Brain microvascular endothelial cell (primary cell): ENCODE results near the gene SLC4A11.

Experiments used
- DNase-seq: peaks from one replicate; pipeline ENCODE4 v3.0.0-alpha.2; 2020
- H3K27ac ChIP-seq: fragments of 250-450 bp; sonication (Bioruptor Pico); 2 replicates; pipeline ENCODE4 v1.5.1; 2020; ENCODE audit warnings: mild to moderate bottlenecking, moderate library complexity
- H3K27me3 ChIP-seq: fragments of 250-450 bp; sonication (Bioruptor Pico); replicated peaks from 2 replicates; pipeline ENCODE4 v1.5.1; 2020; ENCODE audit warnings: mild to moderate bottlenecking
- H3K36me3 ChIP-seq: fragments of 250-450 bp; sonication (Bioruptor Pico); replicated peaks from 2 replicates; pipeline ENCODE4 v1.5.1; 2020; ENCODE audit warnings: mild to moderate bottlenecking
- H3K4me3 ChIP-seq: 2 replicates; pipeline ENCODE4 v1.5.1; 2011; ENCODE audit warnings: low read depth, mild to moderate bottlenecking, control low read depth, low read length, moderate library complexity
- in situ Hi-C: cut with HindIII; loops from 2 replicates; pipeline ENCODE4 v1.10.0; 2017; ENCODE audit warnings: low sequenced_read_pairs, low pct_ligation_motif_present
- TF ChIP-seq, protein P1 (sequence below): IDR thresholded peaks from 2 replicates; pipeline ENCODE4 v1.5.1; 2011; ENCODE audit warnings: low read depth, mild to moderate bottlenecking, moderate library complexity, low read length, control low read depth, inconsistent platforms; ENCODE audit errors: missing control alignments

The SLC4A11 gene

DNA sequence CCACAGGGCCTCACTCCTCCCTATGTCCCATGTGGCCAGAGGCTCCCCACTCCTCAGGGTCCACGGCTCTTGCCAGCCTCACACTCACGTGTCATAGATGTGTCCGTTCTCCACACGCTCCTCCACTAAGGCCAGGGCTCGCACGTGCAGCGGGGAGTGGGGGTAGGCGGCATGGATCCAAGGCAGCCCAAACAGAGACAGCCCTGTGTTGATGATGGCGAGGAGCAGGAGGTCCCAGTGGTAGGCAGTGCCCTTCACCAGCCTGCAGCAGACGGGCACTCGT lies 10.3 kb downstream of the SLC4A11 start:
- Histone ChIP-seq H3K27ac (no peak overlapping the region), H3K4me3 (no peak overlapping the region), H3K36me3 (no peaks in the 10 kb centered on the region), H3K27me3 (no peaks in the 10 kb centered on the region)
- TF ChIP-seq, protein P1, sequence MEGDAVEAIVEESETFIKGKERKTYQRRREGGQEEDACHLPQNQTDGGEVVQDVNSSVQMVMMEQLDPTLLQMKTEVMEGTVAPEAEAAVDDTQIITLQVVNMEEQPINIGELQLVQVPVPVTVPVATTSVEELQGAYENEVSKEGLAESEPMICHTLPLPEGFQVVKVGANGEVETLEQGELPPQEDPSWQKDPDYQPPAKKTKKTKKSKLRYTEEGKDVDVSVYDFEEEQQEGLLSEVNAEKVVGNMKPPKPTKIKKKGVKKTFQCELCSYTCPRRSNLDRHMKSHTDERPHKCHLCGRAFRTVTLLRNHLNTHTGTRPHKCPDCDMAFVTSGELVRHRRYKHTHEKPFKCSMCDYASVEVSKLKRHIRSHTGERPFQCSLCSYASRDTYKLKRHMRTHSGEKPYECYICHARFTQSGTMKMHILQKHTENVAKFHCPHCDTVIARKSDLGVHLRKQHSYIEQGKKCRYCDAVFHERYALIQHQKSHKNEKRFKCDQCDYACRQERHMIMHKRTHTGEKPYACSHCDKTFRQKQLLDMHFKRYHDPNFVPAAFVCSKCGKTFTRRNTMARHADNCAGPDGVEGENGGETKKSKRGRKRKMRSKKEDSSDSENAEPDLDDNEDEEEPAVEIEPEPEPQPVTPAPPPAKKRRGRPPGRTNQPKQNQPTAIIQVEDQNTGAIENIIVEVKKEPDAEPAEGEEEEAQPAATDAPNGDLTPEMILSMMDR: no peak
- no peak for DNase-seq
- in situ Hi-C loops: no loop called here

DNA sequence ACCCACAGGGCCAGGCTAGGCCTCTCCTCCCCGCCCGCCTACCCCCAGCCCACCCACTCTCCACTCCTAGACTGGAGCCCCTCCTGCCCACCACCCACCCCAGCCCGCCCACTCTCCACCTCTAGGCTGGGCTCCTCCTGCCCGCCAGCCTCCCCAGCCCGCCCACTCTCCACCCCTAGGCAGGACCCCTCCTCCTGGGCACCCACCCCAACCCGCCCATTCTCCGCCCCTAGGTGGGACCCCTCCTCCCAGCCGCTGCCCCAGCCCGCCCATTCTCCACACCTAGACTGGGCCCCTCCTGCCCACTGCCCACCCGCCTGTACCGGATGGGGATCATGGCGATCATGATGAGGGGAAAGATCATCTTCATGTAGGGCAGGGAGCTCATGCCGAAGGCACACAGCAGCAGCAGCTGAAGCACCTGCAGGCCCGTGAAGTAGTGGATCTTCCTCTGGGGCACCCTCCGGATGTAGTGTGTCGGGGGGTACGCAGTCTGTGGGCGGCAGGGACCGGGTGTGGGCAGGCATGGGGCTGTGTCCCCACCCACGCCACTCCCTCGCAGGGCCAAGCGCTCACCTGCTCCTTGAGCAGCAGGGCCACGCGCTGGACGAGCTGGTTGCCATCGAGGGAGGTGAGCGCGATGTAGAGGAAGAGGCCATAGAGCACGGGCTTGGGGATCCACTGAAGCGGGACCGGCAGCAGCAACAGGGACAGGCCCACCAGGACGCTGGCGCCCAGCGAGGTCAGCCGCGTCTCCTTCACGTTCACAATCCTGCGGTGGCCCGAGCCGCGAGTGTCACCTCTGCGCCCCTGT lies 10.8 kb downstream of the SLC4A11 start:
- no peak overlapping the region for H3K27ac ChIP-seq
- H3K4me3 ChIP-seq: no peak overlapping the region
- H3K27me3 ChIP-seq: no peaks in the 10 kb centered on the region
- H3K36me3 ChIP-seq: peaks cover 5% of the 10 kb centered on the region
- in situ Hi-C loops: no loop called here
- TF ChIP-seq, protein P1: no peak
- no peak for DNase-seq

DNA sequence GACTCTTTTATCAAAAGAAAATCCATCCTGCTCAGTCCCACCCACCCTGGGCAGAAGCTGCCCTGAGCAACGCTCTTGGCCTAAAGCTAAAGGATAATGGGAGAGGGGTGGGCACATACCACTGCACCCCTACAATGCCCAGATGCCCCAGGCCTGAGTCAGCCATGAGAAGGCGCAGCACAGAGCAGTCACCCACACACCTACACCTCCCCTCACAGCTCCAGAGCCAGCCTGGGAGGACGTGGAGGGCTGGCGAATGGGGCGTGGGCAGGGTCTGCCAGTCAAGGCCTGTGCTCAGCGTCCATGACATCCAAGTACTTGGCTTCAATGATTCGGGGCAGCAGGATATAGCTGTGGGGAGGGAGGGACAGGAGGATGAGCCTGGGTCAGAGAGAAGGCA lies 11.5 kb downstream of the SLC4A11 start:
- TF ChIP-seq, protein P1: no peak
- H3K27me3 ChIP-seq: no peaks in the 10 kb centered on the region
- in situ Hi-C loops: no loop called here
- peaks cover 8% of the 10 kb centered on the region for H3K36me3 ChIP-seq
- no peak overlapping the region for H3K4me3 ChIP-seq
- H3K27ac ChIP-seq: no peak overlapping the region
- DNase-seq: no peak

DNA sequence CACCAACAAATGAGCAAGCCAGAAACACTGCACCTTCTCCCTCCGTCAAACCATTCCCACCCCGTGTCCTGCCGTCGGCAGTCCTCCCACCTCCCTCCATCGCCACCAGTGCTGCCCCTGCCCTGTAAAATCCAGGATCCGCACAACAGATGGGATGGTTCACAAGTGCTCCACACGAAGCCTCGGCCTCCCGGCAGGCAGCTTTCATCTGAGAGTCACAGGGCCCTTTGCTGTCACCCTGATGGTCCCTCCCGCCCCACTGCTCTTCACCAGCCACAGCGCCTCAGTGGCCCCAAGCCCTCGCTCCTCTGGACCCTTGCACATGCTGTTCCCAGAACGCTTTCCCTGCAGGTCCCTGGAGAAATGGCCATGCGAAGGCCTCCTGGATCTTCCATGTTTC lies 12.1 kb downstream of the SLC4A11 start:
- in situ Hi-C loops: no loop called here

GRCh38 chr20:3226093-3226492 lies 12.9 kb downstream of the SLC4A11 start:
- Histone ChIP-seq H3K27me3 (no peaks in the 10 kb centered on the region), H3K27ac (no peak overlapping the region), H3K36me3 (peaks cover 16% of the 10 kb centered on the region), H3K4me3 (no peak overlapping the region)
- no peak for DNase-seq
- TF ChIP-seq, protein P1: no peak
- in situ Hi-C loops: no loop called here

More for the DNA sequence above, 12.1 kb downstream of the SLC4A11 start:
- DNase-seq: no peak
- Histone ChIP-seq H3K27ac (no peak overlapping the region), H3K4me3 (no peak overlapping the region), H3K27me3 (no peaks in the 10 kb centered on the region), H3K36me3 (peaks cover 8% of the 10 kb centered on the region)
- TF ChIP-seq, protein P1: no peak
